HL-60 (cell line): ENCODE results near the gene GNG2.

Source experiments
- DNase-seq, 2 experiments: peaks; one replicate each; pipeline ENCODE4 v3.0.0-alpha.2; 2010 to 2020; ENCODE audit warnings: low read depth in 1 of 2, low spot score in 1 of 2
- H3K27ac ChIP-seq: fragments of 250-450 bp; sonication (Bioruptor Pico); replicated peaks from 2 replicates; pipeline ENCODE4 v1.5.1; 2020; ENCODE audit warnings: mild to moderate bottlenecking, moderate library complexity
- H3K27me3 ChIP-seq: fragments of 250-450 bp; sonication (Bioruptor Pico); 2 replicates; pipeline ENCODE4 v1.5.1; 2021; ENCODE audit warnings: mild to moderate bottlenecking, moderate library complexity; ENCODE audit not compliant: insufficient read depth, poor library complexity, severe bottlenecking
- H3K4me3 ChIP-seq: replicated peaks from 2 replicates; pipeline ENCODE4 v1.5.1; 2011; ENCODE audit warnings: mild to moderate bottlenecking, control low read depth, low read length; ENCODE audit not compliant: insufficient read depth
- CTCF ChIP-seq: IDR thresholded peaks from one replicate; pipeline ENCODE4 v1.5.1; 2011; ENCODE audit warnings: low read length, control low read depth, inconsistent platforms; ENCODE audit not compliant: insufficient read depth
- GABPA ChIP-seq: IDR thresholded peaks from 2 replicates; pipeline ENCODE4 v1.6.1; 2012; ENCODE audit warnings: low read depth
- POLR2AphosphoS5 ChIP-seq: IDR thresholded peaks from 2 replicates; pipeline ENCODE4 v1.6.1; 2012; ENCODE audit warnings: low read depth
- REST ChIP-seq: IDR thresholded peaks from 2 replicates; pipeline ENCODE4 v1.6.1; 2012; ENCODE audit warnings: low read depth; ENCODE audit not compliant: insufficient replicate concordance
- SPI1 ChIP-seq: IDR thresholded peaks from 2 replicates; pipeline ENCODE4 v1.6.1; 2012; ENCODE audit warnings: low read depth, mild to moderate bottlenecking, borderline replicate concordance

The GNG2 gene

GRCh38 chr14:51894250-51894649 is 33.8 kb downstream of the GNG2 start:
- Histone ChIP-seq H3K27ac (no peak overlapping the region), H3K4me3 (no peak overlapping the region), H3K27me3 (no peaks in the 10 kb centered on the region)
- no peak for DNase-seq
- no peak for TF ChIP-seq CTCF
- TF ChIP-seq SPI1, result no peak
- TF ChIP-seq POLR2AphosphoS5, result no peak
- no peak for TF ChIP-seq REST
- TF ChIP-seq GABPA, result no peak

GRCh38 chr14:51895375-51895774 is 35.0 kb downstream of the GNG2 start:
- no peak overlapping the region for H3K4me3 ChIP-seq
- DNase-seq, result no peak
- TF ChIP-seq SPI1 (no peak), REST (no peak), POLR2AphosphoS5 (no peak), GABPA (no peak), CTCF (no peak)
- no peak overlapping the region for H3K27ac ChIP-seq
- no peaks in the 10 kb centered on the region for H3K27me3 ChIP-seq

- Histone ChIP-seq H3K4me3 (no peak overlapping the region), H3K27me3 (no peaks in the 10 kb centered on the region), H3K27ac (no peak overlapping the region)
- no peak for TF ChIP-seq SPI1
- TF ChIP-seq POLR2AphosphoS5, result no peak
- TF ChIP-seq CTCF, result no peak
- no peak for TF ChIP-seq GABPA
- TF ChIP-seq REST, result no peak
- no peak for DNase-seq
Observed at GRCh38 chr14:51897791-51898355, 37.5 kb downstream of the GNG2 start.
